ENCODE data around the gene TPST2. TPM values are rescaled to one million over a fixed set of nuclear protein-coding genes. Genes with fewer than 3 reads are reported as not detected.
A peak's percentile ranks its signal among the peaks of the same experiment; 100 is the strongest.

Gene TPST2
- total RNA-seq (1 to 10 TPM; 7.2 to 7.4 TPM), total RNA-seq (11.1 to 59.6 (median 27.9) reads per million in 172 experiments)
- polyA plus RNA-seq (2013, experiment 1 of 2): 26.7 TPM
- 30.3 TPM for polyA plus RNA-seq (2013, experiment 2 of 2)

GRCh38 chr22:26589845-26590736, at the start of gene TPST2:
TPST2 (minus strand) TSS chr22:26590132; CDS start chr22:26541630, 48,502 bp downstream.
- Histone ChIP-seq H3K9me3 (ENCODE audit: control insufficient read depth in 1 of 2, insufficient read depth in 1 of 2, low read length in 2 of 2) (no peaks in the 10 kb centered on the region), H3K36me3 (ENCODE audit: insufficient read depth, low read length) (peaks cover 3% of the 10 kb centered on the region), H3K27ac (ENCODE audit: low read depth in 1 of 2, low read length in 2 of 2) (peak within 1 kb of the TSS; percentile 37 to 59), H3K4me3 (ENCODE audit: low read length) (peak within 1 kb of the TSS; percentile 79), H3K4me1 (ENCODE audit: insufficient read depth, low read length) (peaks cover 73% of the 10 kb centered on the region), H3K27me3 (ENCODE audit: control insufficient read depth in 1 of 2, insufficient read depth in 2 of 2, low read length in 2 of 2) (no peaks in the 10 kb centered on the region)
- Mint-ChIP-seq H3K36me3 (ENCODE audit: low read depth) (peaks cover 14% of the 10 kb centered on the region), H3K27ac (peak within 1 kb of the TSS; percentile 89), H3K27me3 (no peaks in the 10 kb centered on the region), H3K4me1 (ENCODE audit: low read depth) (peaks cover 66% of the 10 kb centered on the region), H3K4me3 (peak within 1 kb of the TSS; percentile 93), H3K9me3 (no peaks in the 10 kb centered on the region)
- intact Hi-C loops (cut with DNase I, micrococcal nuclease): loop anchor here (1.0 to 5.0 kb wide), 6 partner anchors 57 to 161 kb away; partner anchors contain the start of genes HPS4 (in 2 of the 2), SRRD (in 2 of the 2), ASPHD2 (in 1 of the 2) and TFIP11 (in 1 of the 2)
- DNase-seq: peak; percentile 58 to 93 (median 74)
- TF ChIP-seq CTCF (IDR thresholded peaks at IDR 0.05): no peak
- peak; percentile 83 for ATAC-seq (ENCODE audit: poor library complexity)
- POLR2A ChIA-PET: interaction anchor here (0.7 to 1.0 kb wide), 3 partner anchors 54 to 107 kb away, joined by 3 read pairs; partner anchors contain the start of genes HPS4, SRRD and TFIP11
- CTCF ChIA-PET: interaction anchor here (1.2 kb wide), 1 partner anchor 75 kb away, joined by 3 read pairs; no protein-coding TSS in a partner anchor

GRCh38 chr22:26636296-26636695, 46.4 kb upstream of the TPST2 start:
- Mint-ChIP-seq H3K4me3 (no peak overlapping the region), H3K27me3 (no peaks in the 10 kb centered on the region), H3K9me3 (no peaks in the 10 kb centered on the region), H3K4me1 (ENCODE audit: low read depth) (no peaks in the 10 kb centered on the region), H3K27ac (no peak overlapping the region), H3K36me3 (ENCODE audit: low read depth) (no peaks in the 10 kb centered on the region)
- DNase-seq (no peak), ATAC-seq (ENCODE audit: poor library complexity) (no peak)
- ChIA-PET POLR2A (no interaction called here), CTCF (no interaction called here)
- no peak overlapping the region for H3K4me3 ChIP-seq (ENCODE audit: low read length)
- TF ChIP-seq CTCF (IDR thresholded peaks at IDR 0.05): no peak
- no peaks in the 10 kb centered on the region for H3K9me3 ChIP-seq (ENCODE audit: control insufficient read depth in 1 of 2, insufficient read depth in 1 of 2, low read length in 2 of 2)
- no peak overlapping the region for H3K27ac ChIP-seq (ENCODE audit: low read depth in 1 of 2, low read length in 2 of 2)
- H3K27me3 ChIP-seq (ENCODE audit: control insufficient read depth in 1 of 2, insufficient read depth in 2 of 2, low read length in 2 of 2): no peaks in the 10 kb centered on the region
- no peaks in the 10 kb centered on the region for H3K36me3 ChIP-seq (ENCODE audit: insufficient read depth, low read length)
- H3K4me1 ChIP-seq (ENCODE audit: insufficient read depth, low read length): peaks cover 3% of the 10 kb centered on the region
- intact Hi-C loops (cut with DNase I, micrococcal nuclease): no loop called here

- Histone ChIP-seq H3K4me1 (ENCODE audit: insufficient read depth, low read length) (no peaks in the 10 kb centered on the region), H3K36me3 (ENCODE audit: insufficient read depth, low read length) (no peaks in the 10 kb centered on the region), H3K4me3 (ENCODE audit: low read length) (no peak overlapping the region), H3K27me3 (ENCODE audit: control insufficient read depth in 1 of 2, insufficient read depth in 2 of 2, low read length in 2 of 2) (no peaks in the 10 kb centered on the region), H3K9me3 (ENCODE audit: control insufficient read depth in 1 of 2, insufficient read depth in 1 of 2, low read length in 2 of 2) (peaks cover 0 to 4% of the 10 kb centered on the region in 2 experiments), H3K27ac (ENCODE audit: low read depth in 1 of 2, low read length in 2 of 2) (no peak overlapping the region)
- H3K27me3 Mint-ChIP-seq: no peaks in the 10 kb centered on the region
- H3K36me3 Mint-ChIP-seq (ENCODE audit: low read depth): no peaks in the 10 kb centered on the region
- no peak for TF ChIP-seq CTCF (IDR thresholded peaks at IDR 0.05)
- H3K4me1 Mint-ChIP-seq (ENCODE audit: low read depth): no peaks in the 10 kb centered on the region
- ChIA-PET POLR2A (no interaction called here), CTCF (no interaction called here)
- H3K27ac Mint-ChIP-seq: no peak overlapping the region
- H3K9me3 Mint-ChIP-seq: no peaks in the 10 kb centered on the region
- DNase-seq (no peak), ATAC-seq (ENCODE audit: poor library complexity) (no peak)
- no peak overlapping the region for H3K4me3 Mint-ChIP-seq
- intact Hi-C loops (cut with DNase I, micrococcal nuclease): no loop called here
These were observed 45.2 kb upstream of the TPST2 start for GRCh38 chr22:26635117-26635516.
